CD4-positive, alpha-beta T cell (primary cell): ENCODE data around the gene CYP2A7. TPM values are rescaled to one million over a fixed set of nuclear protein-coding genes. Genes with fewer than 3 reads are reported as not detected.
"Not testable (repeated sequence)": the region's sequence is repeated elsewhere in the genome, so short reads cannot be mapped to it uniquely, and the experiment has no call there.

ENCODE experiments used
- ATAC-seq: fragments of 200-7000 bp; cut with Tn5 transposase; one replicate; pipeline ENCODE4 v1.10.0; 2022; ENCODE audit warnings: mild to moderate bottlenecking; ENCODE audit not compliant: poor library complexity
- CTCF ChIA-PET: fragments of 350-600 bp; sonication (Branson Sonifier 250); formaldehyde crosslinking; loops from one replicate; lab custom pipeline; 2021; ENCODE audit warnings: antibody characterized with exemption, inconsistent platforms; lab: Charles Lee
- POLR2A ChIA-PET: fragments of 350-600 bp; sonication (Branson Sonifier 250); formaldehyde crosslinking; loops from one replicate; lab custom pipeline; 2021; ENCODE audit warnings: antibody characterized with exemption, inconsistent platforms; lab: Charles Lee
- DNase-seq, 14 experiments: peaks; one replicate each; pipeline ENCODE4 v3.0.0-alpha.2; 2013 to 2020; ENCODE audit warnings: mixed read lengths in 2 of 14
- H3K27ac ChIP-seq, 2 donors: one replicate each; pipeline versions ENCODE4 v1.5.1 to v1.7.0; 2013; ENCODE audit warnings: low read length in 2 of 2, low read depth in 1 of 2, mild to moderate bottlenecking in 1 of 2
- H3K27me3 ChIP-seq, 2 experiments: 1 replicate in 1 of 2; 2 replicates in 1 of 2; pipeline versions ENCODE4 v1.6.1 to v1.7.0; 2013; ENCODE audit warnings: low read length in 2 of 2, control low read depth in 1 of 2, mild to moderate bottlenecking in 1 of 2, moderate library complexity in 1 of 2; ENCODE audit not compliant: insufficient read depth in 2 of 2, control insufficient read depth in 1 of 2
- H3K36me3 ChIP-seq: one replicate; pipeline ENCODE4 v1.6.1; 2013; ENCODE audit warnings: low read length, control low read depth; ENCODE audit not compliant: insufficient read depth
- H3K4me1 ChIP-seq: one replicate; pipeline ENCODE4 v1.6.1; 2013; ENCODE audit warnings: low read length, control low read depth; ENCODE audit not compliant: insufficient read depth
- H3K4me3 ChIP-seq: one replicate; pipeline ENCODE4 v1.5.1; 2013; ENCODE audit warnings: mild to moderate bottlenecking, low read length, moderate library complexity
- H3K9me3 ChIP-seq, 2 experiments: 1 replicate in 1 of 2; 2 replicates in 1 of 2; pipeline versions ENCODE4 v1.6.1 to v1.7.0; 2013; ENCODE audit warnings: low read length in 2 of 2, mild to moderate bottlenecking in 2 of 2, control low read depth in 1 of 2, moderate library complexity in 1 of 2; ENCODE audit not compliant: control insufficient read depth in 1 of 2, insufficient read depth in 1 of 2
- H3K27ac Mint-ChIP-seq: one replicate; pipeline ENCODE4 v1.8.0; 2020; ENCODE audit warnings: mixed read lengths
- H3K27me3 Mint-ChIP-seq: one replicate; pipeline ENCODE4 v1.8.0; 2021; ENCODE audit warnings: mixed read lengths
- H3K36me3 Mint-ChIP-seq: one replicate; pipeline ENCODE4 v1.8.0; 2021; ENCODE audit warnings: low read depth, mixed read lengths
- H3K4me1 Mint-ChIP-seq: one replicate; pipeline ENCODE4 v1.8.0; 2021; ENCODE audit warnings: low read depth, mixed read lengths
- H3K4me3 Mint-ChIP-seq: one replicate; pipeline ENCODE4 v1.8.0; 2020; ENCODE audit warnings: mild to moderate bottlenecking, mixed read lengths
- H3K9me3 Mint-ChIP-seq: one replicate; pipeline ENCODE4 v1.8.0; 2020; ENCODE audit warnings: mixed read lengths
- intact Hi-C, 2 experiments: fragments of 100-400 bp; cut with DNase I in 1 of 2; cut with micrococcal nuclease in 1 of 2; formaldehyde crosslinking; loops; one replicate each; pipeline versions ENCODE4 v1.15.1 to v1.9.0; 2023 to 2025; cut with DNase I, micrococcal nuclease
- total RNA-seq, 174 experiments: library from RNA in 2 of 174; stranded (reverse) in 2 of 174; gene quantifications; one replicate each; pipeline ENCODE4 v1.2.3 and lab custom pipeline; 2021 to 2026
- TF ChIP-seq, protein P1 (sequence below): fragments of 200-600 bp; IDR thresholded peaks from one replicate; pipeline ENCODE4 v1.8.0; 2022; ENCODE audit warnings: antibody characterized with exemption, mild to moderate bottlenecking

Gene CYP2A7
- total RNA-seq, 2 experiments from 2014 or later = not detected

DNA sequence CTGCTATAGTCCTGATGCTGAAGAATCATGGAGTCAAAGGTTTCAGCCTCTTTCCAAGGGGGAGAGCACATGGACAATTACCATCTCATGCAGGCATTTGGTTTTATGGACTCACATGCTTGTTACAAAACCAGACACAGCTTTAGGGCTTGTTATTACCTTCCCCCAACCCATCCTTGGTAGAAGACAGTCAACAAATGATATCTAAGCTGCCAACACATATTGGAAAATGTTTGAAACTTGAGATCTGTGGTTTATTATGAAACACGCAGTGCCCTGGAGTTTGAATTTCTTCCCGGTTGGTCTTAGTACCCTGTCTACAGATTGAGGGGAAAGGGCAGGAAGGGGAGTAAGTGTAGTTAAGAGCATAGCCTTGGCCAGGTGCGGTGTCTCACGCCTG is 19.2 kb downstream of the CYP2A7 start:
- DNase-seq (no peak), ATAC-seq (no peak)
- no peak overlapping the region for H3K27ac ChIP-seq
- H3K9me3 ChIP-seq = no peaks in the 10 kb centered on the region
- no peaks in the 10 kb centered on the region for H3K36me3 ChIP-seq
- TF ChIP-seq, protein P1, sequence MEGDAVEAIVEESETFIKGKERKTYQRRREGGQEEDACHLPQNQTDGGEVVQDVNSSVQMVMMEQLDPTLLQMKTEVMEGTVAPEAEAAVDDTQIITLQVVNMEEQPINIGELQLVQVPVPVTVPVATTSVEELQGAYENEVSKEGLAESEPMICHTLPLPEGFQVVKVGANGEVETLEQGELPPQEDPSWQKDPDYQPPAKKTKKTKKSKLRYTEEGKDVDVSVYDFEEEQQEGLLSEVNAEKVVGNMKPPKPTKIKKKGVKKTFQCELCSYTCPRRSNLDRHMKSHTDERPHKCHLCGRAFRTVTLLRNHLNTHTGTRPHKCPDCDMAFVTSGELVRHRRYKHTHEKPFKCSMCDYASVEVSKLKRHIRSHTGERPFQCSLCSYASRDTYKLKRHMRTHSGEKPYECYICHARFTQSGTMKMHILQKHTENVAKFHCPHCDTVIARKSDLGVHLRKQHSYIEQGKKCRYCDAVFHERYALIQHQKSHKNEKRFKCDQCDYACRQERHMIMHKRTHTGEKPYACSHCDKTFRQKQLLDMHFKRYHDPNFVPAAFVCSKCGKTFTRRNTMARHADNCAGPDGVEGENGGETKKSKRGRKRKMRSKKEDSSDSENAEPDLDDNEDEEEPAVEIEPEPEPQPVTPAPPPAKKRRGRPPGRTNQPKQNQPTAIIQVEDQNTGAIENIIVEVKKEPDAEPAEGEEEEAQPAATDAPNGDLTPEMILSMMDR = no peak
- no peaks in the 10 kb centered on the region for H3K4me1 ChIP-seq
- peaks cover 9% of the 10 kb centered on the region for H3K27me3 Mint-ChIP-seq
- ChIA-PET CTCF (no interaction called here), POLR2A (no interaction called here)
- no peaks in the 10 kb centered on the region for H3K9me3 Mint-ChIP-seq
- no peak overlapping the region for H3K27ac Mint-ChIP-seq
- H3K4me1 Mint-ChIP-seq = no peaks in the 10 kb centered on the region
- no peak overlapping the region for H3K4me3 ChIP-seq
- H3K4me3 Mint-ChIP-seq = no peak overlapping the region
- intact Hi-C loops = no loop called here
- peaks cover 0 to under 1% of the 10 kb centered on the region in 2 experiments for H3K27me3 ChIP-seq
- no peaks in the 10 kb centered on the region for H3K36me3 Mint-ChIP-seq

DNA sequence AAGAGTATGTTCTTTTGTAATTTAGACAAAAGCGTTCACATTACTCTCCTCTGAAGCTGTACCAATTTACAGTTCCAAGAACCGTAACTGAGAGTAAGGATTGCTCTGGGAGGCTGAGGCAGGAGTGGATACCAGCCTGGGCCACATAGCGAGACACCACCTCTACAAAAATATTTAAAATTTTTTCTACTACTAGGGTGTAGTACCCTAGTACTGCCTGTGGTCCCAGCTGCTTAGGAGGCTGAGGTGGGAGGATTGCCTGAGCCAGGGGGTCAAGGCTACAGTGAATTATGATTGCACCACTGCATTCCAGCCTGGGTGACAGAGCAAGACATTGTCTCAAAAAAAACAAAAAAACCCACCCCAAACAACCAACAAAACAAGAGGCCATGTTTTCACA is 19.7 kb downstream of the CYP2A7 start:
- H3K4me1 ChIP-seq = no peaks in the 10 kb centered on the region
- peaks cover 9% of the 10 kb centered on the region for H3K27me3 Mint-ChIP-seq
- no peaks in the 10 kb centered on the region for H3K4me1 Mint-ChIP-seq

DNA sequence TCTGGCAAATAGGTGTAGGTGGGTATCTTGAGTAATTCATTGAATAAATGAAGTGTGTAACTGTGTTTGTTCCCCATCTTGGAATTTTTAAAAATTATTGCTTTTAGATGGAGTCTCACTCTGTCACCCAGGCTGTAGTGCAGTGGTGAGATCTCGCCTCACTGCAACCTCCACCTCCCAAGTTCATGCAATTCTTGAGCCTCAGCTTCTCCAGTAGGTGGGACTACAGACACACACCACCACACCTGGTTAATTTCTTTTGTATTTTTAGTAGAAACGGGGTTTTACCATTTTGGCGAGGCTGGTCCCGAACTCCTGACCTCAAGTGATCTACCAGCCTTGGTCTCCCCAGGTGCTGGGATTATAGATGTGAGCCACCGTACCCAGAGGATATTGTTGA is 23.9 kb downstream of the CYP2A7 start:
- no peak overlapping the region for H3K4me3 ChIP-seq

More for the DNA sequence above, 19.7 kb downstream of the CYP2A7 start:
- H3K4me3 Mint-ChIP-seq = no peak overlapping the region
- ATAC-seq = no peak
- no peaks in the 10 kb centered on the region for H3K36me3 Mint-ChIP-seq
- ChIA-PET CTCF (no interaction called here), POLR2A (no interaction called here)
- H3K27ac Mint-ChIP-seq = no peak overlapping the region
- no peak for DNase-seq
- no peak overlapping the region for H3K27ac ChIP-seq
- H3K36me3 ChIP-seq = no peaks in the 10 kb centered on the region
- no peak overlapping the region for H3K4me3 ChIP-seq
- intact Hi-C loops = no loop called here
- no peaks in the 10 kb centered on the region for H3K9me3 ChIP-seq
- H3K9me3 Mint-ChIP-seq = no peaks in the 10 kb centered on the region
- TF ChIP-seq, protein P1 = no peak
- no peaks in the 10 kb centered on the region for H3K27me3 ChIP-seq

DNA sequence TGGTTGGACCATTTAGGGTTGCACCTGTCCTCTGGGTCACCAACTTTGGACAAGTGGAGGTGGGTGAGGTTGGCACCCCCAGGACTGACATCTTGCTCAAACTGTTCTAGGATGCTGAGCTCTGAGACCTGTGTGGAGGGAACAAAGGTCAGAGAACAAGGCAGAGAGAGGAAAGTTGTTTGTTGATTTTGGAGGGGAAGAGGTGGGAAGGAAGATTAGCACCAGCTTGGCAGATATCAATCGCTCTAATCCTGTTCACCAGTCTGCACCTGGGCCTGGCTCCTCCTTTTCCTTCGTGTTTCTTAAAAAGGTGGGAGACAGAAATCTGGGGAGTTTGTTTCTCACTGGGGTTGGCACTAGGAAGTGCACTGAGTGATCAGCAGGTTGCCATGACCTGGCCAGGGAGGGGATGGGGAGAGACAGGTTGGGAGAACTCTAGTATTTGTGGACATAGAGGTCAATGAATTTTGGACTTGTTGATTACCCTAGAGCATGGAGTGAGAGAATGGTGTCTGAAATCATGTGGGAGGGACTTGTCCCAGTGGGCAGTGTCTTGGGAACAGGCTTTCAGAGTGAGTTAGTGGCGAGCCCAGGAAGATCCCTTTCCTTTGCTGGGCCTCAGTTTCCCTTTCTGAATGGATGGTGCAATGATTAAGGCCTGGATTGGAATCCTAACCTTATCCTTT is 29.4 kb downstream of the CYP2A7 start:
- Histone ChIP-seq H3K4me1 (peaks cover 15% of the 10 kb centered on the region), H3K27me3 (peaks cover 0 to 12% of the 10 kb centered on the region in 2 experiments)
- H3K9me3 ChIP-seq, CTCF ChIA-PET, H3K27ac ChIP-seq, POLR2A ChIA-PET, H3K36me3 ChIP-seq, DNase-seq, H3K36me3 Mint-ChIP-seq, H3K4me3 Mint-ChIP-seq, intact Hi-C loops, H3K9me3 Mint-ChIP-seq, ATAC-seq, H3K27ac Mint-ChIP-seq, H3K4me3 ChIP-seq: not testable (repeated sequence)
- H3K4me1 Mint-ChIP-seq = peaks cover 18% of the 10 kb centered on the region
- peaks cover 33% of the 10 kb centered on the region for H3K27me3 Mint-ChIP-seq

More for the DNA sequence above, 23.9 kb downstream of the CYP2A7 start:
- intact Hi-C loops = no loop called here
- Histone ChIP-seq H3K27me3 (no peaks in the 10 kb centered on the region), H3K9me3 (no peaks in the 10 kb centered on the region), H3K36me3 (no peaks in the 10 kb centered on the region), H3K4me1 (no peaks in the 10 kb centered on the region), H3K27ac (no peak overlapping the region)
- no peak overlapping the region for H3K4me3 Mint-ChIP-seq
- TF ChIP-seq, protein P1 = no peak
- peaks cover 9% of the 10 kb centered on the region for H3K27me3 Mint-ChIP-seq
- no peak for ATAC-seq
- POLR2A ChIA-PET = no interaction called here
- H3K27ac Mint-ChIP-seq = no peak overlapping the region
- no peak for DNase-seq
- no peaks in the 10 kb centered on the region for H3K36me3 Mint-ChIP-seq
- CTCF ChIA-PET = no interaction called here
- H3K9me3 Mint-ChIP-seq = no peaks in the 10 kb centered on the region
- H3K4me1 Mint-ChIP-seq = no peaks in the 10 kb centered on the region

DNA sequence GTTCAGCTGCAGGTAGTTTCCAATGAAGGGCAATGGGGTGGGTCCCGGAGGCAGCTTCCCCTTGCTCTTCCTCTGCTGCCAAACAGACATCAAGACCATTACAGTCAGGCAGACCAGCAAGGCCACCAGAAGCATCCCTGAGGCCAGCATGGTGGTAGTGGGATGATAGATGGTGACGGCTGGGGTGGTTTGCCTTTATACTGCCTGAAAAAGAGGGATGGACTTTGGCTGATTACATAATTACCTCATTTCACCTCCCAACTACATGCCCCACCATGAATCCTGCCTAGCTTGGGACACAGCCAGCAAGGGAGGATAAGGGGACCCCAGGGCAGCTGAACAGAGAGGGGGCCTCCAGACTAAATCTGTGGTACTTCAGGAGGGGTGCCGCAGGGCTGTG is 31.8 kb downstream of the CYP2A7 start, which contains the start of gene CYP2A6:
Gene CYP2A6 (minus strand): TSS at position 171 of the 400 bp plus-strand sequence. CDS start 21 bp downstream, at position 150.
- H3K9me3 Mint-ChIP-seq, DNase-seq, H3K4me3 ChIP-seq, ATAC-seq, H3K27ac ChIP-seq, POLR2A ChIA-PET, H3K36me3 Mint-ChIP-seq, H3K4me3 Mint-ChIP-seq, H3K36me3 ChIP-seq, H3K9me3 ChIP-seq, intact Hi-C loops, CTCF ChIA-PET: not testable (repeated sequence)
- Histone ChIP-seq H3K4me1 (peaks cover 15% of the 10 kb centered on the region), H3K27me3 (peaks cover 0 to 12% of the 10 kb centered on the region in 2 experiments)
- Mint-ChIP-seq H3K27me3 (peaks cover 45% of the 10 kb centered on the region), H3K27ac (peak within 1 kb of the TSS; percentile 70), H3K4me1 (peaks cover 28% of the 10 kb centered on the region)
